Ramos (cell line): ENCODE results near the gene OR8A1.

Experiments
- in situ Hi-C: fragments of 300-500 bp; cut with MboI; formaldehyde crosslinking; loops from one replicate; pipeline ENCODE4 v1.14.3; 2022; ENCODE audit warnings: low sequenced_read_pairs; ENCODE audit not compliant: unreplicated experiment

The OR8A1 gene

DNA sequence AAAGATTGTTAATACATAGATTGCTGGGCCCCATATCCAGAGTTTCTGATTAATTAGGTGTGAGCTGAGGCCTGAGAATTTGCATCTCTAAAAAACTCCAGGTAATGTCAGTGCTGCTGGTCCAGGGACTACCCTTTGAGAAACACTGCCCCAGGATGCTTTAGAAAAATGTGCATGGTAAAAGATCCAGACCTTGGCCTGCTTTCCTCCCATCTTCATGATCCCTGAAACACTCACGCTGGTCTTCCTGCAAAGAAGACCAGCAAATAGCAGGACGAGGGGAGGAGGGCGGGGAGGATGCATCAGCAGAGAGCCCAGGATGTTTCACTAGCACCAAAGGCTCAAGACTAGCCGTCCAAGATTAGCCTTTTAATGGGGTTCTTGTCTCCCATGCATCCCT is at the start of gene OR8A1:
Gene OR8A1, plus strand, starts transcription at position 301 of the 400 bp plus-strand sequence. CDS start 123 bp downstream, outside the sequence.
- in situ Hi-C loops = no loop called here

DNA sequence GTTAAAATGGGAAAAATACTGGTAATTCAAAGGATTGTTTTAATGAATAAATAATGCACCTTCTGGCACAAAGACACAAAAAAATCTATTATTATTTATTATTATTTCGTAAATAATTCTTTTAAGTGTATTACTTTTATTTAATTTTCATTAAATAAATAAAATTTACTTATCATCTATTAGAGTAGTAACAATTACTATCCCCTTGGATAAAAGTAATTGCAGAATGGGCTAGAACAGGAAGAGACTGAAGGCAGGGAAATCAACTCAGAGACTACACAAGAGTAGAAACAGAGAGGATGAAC is 49.3 kb upstream of the OR8A1 start:
- in situ Hi-C loops = no loop called here

DNA sequence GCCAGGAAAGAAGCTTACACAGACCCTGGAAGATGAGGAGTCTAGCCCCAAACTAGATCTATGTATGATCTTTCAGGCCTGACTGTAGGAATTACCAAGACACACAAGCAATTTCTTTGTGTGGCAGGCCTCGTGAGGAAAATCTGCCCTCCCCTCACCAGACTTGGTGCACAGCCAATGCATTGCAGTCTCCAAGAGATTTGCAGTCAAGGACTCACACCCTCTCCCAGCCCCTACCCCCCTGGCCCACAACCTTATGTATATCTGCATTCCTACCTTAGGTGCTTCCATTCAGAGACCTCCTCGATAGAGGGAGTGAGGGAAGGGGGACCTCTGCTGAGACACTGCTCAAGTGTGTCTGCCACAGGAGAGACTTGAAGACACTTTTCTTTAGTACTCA is 36.2 kb upstream of the OR8A1 start:
- in situ Hi-C loops = no loop called here

DNA sequence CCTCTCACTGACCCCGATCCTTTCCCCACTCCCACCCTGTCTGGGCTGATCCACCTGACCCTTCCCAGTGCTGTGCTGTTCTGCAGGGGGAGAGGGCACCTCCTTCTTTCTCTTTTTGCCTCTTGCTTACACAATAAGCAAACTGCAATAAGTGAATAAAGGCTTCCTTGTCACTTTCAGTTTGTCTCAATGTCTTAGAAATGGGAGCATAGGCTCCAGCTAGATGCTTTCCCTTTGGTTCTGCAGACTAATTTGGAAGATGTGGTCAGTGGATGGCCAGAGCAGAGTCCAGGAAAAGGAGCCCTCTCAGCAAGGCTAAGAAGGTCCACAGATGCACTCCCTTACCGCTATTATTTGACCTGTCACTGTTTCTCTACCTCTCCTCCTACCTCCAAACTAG is 35.7 kb upstream of the OR8A1 start:
- in situ Hi-C loops = no loop called here

DNA sequence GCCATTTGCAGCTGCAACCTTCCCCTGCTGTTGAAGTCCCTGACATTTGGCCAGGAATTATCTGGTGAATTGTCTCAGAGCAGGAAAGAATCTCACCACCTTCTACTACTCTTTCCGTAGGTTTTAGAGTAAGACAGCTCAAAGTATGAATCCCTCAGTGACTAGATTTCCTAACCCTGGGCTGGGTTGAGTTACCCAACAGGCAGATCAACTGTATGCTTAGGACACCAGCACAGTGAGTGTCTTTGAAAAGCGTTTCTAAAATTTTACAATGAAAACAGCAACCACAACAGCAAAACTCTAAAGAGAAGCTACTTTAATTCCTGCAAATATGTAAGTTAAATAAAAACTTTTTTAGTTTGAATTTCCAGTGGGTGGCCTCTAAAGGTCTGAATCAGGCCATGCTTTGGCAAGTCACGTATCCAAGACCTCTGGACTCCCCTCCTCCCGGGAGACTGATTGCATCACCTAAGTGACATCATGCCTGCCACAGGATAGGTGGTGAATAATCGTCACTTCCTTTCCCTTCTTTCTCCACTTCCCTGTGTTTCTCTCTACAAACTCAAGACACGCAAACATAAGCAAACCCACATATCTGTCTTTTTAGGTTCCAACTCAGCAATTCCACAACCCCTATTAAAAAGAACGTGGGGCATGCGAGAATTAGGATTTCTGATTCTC is 34.1 kb upstream of the OR8A1 start:
- in situ Hi-C loops = no loop called here

DNA sequence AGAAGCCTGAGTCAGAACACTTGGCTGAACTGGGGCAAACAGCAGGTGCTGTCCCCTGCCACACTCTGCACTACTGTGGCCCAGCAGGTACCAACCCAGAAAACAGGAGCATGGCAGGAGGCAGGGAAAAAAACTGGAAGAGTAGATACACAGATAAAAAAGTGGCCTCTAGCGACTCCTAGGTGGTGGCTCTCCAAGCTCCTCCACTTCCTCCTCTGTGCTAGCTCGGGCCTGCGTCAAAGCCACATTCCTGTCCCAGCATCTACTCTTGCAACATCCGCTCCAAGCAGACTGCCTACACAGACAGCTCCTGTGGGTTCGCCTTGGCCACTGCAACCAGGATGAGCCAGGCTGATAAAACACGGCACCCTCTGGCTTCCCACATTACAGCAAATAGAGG is 33.3 kb upstream of the OR8A1 start:
- in situ Hi-C loops = no loop called here

DNA sequence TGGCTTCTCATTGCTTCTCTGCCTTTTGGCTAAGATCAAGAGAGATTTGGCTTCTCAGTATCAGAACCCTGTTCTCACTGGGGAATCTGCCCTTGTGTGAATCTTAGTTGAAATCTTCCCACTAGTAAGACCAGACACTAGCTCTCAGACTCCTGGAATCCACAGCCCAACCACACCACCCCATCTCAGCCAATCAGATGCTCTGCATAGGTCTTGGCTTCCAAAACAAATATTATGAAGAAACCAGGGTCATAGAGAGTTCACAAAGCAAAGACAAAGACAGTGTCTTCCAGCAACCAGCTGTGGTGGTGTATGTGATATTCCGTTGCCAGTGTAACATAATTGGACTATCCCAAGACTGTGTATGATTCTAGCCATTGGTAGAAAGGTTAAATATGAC is 31.8 kb upstream of the OR8A1 start:
- in situ Hi-C loops = no loop called here

DNA sequence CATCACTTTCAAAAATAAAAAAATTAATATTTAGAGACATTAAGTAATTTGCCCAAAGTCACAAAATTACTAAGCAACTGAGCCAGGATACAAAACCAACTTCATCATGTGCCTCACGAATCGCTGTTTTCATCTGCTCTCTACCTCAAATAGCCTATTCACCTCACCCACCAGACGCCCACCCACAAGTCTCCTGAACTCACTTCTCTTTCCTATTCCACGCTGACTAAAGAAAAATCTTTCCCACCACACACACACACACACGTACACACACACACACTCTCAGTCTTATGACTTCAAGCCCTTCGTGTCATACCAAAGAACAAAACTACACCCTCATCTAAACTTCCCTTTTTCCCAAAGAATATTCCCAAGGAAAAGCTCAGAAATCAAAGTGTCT is 28.6 kb upstream of the OR8A1 start:
- in situ Hi-C loops = no loop called here

DNA sequence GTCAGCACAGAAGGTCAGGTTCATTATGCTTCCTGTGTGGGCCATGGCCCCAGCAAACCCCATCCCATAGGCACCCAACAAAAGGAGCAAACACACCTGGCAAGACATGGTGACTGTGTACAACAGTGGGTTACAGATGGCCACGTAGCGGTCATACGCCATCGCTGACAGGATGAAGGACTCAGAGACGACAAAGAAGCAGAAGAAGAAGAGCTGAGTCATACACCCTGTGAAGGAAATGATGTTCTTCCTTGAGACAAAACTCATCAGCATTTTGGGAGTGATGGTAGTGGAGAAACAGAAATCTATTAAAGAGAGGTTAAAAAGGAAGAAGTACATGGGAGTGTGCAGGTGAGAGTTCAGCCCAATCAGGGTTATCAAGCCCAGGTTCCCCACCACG is 26.7 kb upstream of the OR8A1 start:
- in situ Hi-C loops = no loop called here

DNA sequence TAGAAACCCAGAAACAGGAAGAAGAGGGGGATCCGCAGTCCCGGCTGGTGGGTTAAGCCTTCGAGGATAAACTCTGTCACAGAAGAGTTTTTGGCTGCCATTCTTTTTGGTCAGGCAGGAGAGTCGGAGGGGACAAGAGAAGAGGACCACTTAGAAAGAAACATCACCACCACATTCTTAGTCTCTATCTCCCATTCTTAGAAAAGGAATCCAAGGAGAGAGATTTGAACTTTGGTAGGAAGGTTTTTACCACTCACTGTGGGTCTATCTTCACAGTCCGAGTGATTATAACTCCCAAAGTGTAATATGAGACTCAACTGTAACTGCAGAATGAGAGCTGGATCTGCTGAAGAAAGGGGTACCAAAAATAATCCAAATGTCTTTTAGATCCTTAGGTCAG is 26.2 kb upstream of the OR8A1 start, which contains the start of gene OR8B12:
Gene OR8B12, minus strand, starts transcription at position 101 of the 400 bp plus-strand sequence. Its CDS starts 0 bp downstream, at position 101.
- in situ Hi-C loops = no loop called here

DNA sequence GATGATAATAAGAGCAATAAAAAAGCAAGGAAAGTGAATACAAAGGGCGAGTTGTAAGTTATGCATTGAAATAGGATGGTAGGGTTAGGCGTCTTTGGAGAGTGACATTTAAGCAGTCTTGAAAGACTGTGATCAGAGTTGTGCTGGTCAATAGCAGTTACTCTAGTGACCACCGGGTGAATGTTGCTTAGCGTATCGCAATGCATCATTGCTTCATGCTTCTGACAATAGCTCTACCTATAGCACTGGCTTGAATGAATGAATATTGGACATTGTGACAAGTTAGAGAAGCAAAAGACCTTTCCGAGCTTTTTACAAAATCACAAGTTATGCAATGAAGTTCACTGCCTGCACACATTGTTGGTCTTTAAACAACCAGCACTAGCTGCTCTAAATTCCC is 18.6 kb upstream of the OR8A1 start:
- in situ Hi-C loops = no loop called here

DNA sequence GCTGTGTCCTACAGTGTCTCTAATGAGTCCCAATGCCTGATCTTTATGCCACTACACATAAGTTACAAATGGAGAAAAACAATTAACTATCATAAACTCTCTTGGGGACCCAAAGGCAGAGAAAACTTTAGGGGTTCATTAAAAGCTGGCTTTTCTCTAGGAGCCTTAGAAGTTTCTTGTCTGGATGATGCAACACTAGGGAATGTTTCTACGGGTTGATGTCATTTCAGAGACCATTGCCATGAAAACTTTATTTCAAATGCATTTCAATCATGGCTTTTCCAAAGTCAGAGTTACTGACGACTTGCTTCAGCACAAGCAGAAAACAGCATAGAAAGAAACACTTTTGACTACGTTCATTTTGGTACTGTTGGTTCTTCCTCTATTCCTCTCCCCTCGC is 17.8 kb upstream of the OR8A1 start:
- in situ Hi-C loops = no loop called here

DNA sequence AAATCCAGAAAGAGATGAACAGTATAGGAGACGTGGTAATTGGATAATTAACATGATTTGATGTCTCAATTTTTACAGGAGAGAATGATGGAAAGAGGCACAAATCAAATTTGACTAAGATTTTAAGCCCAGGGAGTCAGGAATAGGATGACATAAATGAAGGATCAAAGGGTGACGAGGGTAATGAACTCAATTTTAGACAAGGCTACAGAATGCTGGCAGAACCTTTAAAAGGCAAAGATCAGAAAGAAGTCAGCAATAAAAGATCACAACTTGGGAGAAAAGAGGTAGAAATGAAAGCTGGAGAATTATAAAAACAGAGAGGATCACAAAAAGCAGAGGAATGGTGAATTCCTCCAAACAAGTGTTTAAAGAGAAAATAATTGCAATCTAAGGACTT is 13.0 kb upstream of the OR8A1 start:
- in situ Hi-C loops = no loop called here

DNA sequence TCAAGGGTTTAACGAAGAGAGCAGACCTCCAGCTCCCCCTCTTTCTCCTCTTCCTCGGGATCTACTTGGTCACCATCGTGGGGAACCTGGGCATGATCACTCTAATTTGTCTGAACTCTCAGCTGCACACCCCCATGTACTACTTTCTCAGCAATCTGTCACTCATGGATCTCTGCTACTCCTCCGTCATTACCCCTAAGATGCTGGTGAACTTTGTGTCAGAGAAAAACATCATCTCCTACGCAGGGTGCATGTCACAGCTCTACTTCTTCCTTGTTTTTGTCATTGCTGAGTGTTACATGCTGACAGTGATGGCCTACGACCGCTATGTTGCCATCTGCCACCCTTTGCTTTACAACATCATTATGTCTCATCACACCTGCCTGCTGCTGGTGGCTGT is 363 bp downstream of the OR8A1 start:
- in situ Hi-C loops = no loop called here

DNA sequence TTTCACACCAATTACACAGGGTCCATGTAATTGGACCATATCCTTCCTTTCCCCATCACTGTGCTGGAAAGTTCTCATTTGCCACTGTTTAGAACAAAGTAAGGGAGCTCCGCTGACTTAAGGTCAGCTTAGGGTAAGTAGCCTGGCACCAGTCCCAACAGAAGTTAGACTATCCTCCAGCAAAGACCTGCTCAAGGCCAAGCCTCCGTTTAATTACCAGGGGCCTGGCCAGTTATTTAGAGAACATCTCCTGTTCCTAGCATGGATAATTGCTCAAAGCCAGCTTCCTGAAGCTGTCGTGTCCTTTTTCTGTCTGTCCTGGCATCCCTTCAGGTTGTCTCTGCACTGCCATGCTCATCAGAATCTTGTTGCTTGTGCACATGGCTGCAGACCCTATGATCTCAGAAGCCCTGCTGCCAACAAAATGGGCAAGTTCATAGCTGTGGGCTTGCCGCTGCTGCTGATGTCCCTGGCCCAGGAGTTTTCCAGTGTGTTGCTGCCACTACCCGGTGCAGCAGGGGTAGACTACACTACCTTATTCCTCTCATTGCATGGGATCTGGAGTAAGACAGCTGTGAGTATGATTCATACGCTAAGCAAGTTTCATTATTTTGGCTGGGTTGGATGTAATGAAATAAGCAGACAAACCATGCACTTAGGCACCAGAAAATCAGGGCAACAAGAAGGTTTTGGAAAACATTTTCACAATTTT is 8.1 kb downstream of the OR8A1 start:
- in situ Hi-C loops = loop anchor here (25.0 kb wide), 1 partner anchor 516 kb away; no protein-coding TSS in a partner anchor

DNA sequence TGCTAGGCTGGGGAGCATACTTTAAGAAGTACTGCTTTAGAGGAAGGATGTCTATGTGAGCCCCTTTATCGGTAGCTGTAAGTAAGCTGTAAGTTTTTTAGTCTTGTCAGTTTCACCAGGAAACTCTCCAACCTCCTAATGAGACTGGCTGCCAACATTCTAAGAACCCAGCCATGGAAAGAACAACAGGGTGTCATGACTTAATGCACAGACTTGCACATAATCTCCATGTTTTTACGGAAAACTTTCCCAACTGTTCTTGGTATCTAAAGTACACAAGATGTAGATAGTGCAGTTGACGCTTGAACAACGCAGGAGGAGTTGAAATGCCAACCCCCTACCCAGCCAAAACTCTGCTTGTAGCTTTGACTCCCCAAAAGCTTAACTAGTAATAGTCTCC is 9.0 kb downstream of the OR8A1 start:
- in situ Hi-C loops = loop anchor here (25.0 kb wide), 1 partner anchor 516 kb away; no protein-coding TSS in a partner anchor

DNA sequence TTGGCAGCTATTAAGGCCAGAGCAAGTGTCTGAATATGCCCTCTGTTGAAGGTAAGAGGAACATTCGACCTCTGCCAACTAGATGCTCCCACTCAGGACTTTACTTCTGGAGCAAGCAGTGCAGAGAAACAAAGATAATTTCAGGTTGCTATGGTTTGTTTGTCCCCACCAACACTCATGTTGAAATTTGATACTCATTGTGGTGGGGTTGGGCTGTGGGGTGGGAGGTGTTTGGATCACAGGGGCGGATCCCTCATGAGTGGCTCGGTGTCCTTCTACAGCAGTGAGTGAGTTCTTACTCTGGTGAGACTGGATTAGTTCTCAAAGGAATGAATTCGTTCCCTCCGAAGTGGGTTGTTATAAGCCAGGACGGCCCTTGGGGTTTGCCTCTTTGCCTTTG is 12.0 kb downstream of the OR8A1 start:
- in situ Hi-C loops = loop anchor here (25.0 kb wide), 1 partner anchor 520 kb away; no protein-coding TSS in a partner anchor

DNA sequence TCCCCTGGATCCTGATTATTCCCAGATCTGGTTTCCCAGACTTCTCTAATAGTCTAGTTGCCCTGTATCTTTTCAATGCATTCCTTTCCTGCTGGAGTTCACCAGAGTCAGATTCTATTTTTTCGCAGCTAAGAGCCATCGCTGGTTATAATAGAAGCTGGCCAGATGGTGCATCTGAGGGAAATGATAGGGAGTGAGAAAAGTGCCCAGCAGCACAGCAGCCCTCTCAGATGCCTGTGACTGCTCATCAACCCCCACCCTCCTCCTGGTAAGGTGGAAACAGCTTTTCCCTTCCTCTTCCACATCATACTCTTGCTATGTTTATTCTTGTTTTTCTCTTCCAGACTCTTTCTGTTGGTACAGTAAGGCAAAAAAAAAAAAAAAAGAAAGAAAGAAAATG is 12.8 kb downstream of the OR8A1 start:
- in situ Hi-C loops = loop anchor here (25.0 kb wide), 1 partner anchor 520 kb away; no protein-coding TSS in a partner anchor

DNA sequence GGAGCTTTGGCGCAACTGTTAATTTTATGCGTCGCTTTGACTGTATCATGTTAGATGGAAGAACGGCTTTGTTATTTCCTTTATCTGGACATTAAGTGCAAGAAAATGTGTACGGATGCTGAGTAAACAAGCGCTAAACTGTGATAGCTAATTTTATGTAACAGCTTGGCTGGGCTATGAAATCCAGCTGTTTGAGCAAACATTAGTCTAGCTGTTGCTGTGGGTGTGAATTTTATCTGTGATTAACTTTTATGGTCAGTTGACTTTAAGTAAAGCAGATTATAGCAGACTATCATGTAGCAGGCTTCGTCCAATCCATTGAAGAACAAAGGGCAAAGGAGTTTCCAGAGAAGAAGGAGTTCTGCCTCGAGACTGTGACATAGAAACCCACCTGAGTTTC is 14.0 kb downstream of the OR8A1 start:
- in situ Hi-C loops = loop anchor here (25.0 kb wide), 1 partner anchor 521 kb away; no protein-coding TSS in a partner anchor

DNA sequence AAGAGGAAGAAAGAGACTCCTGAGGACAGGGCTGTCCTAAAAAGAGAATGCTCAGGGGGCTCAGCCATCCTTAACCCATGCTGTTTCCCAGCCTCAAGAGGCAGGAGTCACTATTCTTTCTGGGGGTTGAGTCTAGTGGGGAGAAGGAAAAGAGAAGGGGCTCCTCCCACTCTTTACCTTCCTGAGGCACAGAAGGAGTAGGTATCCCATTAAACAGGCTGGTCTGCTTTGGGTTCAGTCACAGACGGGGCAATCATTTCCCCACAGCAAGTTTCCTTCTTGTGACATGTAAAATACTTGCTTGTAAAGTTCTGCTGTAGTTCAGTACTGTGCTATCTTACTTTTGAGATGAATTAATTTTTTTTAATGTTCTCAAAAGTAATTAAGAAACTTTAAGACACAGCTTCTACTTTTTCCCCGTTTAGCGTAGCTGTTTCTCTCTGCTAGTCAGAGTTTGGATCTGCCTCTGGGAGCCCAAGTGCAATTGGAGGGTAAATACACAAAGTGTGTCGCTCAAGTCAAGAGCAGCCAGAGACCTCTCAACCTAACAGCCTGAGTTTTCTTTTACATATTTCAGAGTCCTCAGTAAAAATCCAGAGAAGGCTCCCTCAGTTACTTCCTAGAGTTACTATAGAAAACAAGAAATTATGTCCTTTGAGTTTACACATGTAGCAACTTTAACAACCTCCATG is 15.0 kb downstream of the OR8A1 start:
- in situ Hi-C loops = loop anchor here (5.0 to 25.0 kb wide), 2 partner anchors 168 to 523 kb away; no protein-coding TSS in a partner anchor
